HCT116 (cell line): ENCODE data around the gene ANKFN1. TPM values are rescaled to one million over a fixed set of nuclear protein-coding genes. Genes with fewer than 3 reads are reported as not detected.

Experiments used
- ATAC-seq: fragments of 200-7000 bp; cut with Tn5 transposase; 2 replicates; pipeline ENCODE4 v1.9.1; 2020; ENCODE audit warnings: mild to moderate bottlenecking, moderate library complexity
- BruUV-seq: library from RNA; stranded (reverse); fragments of 400-500 nt; replicated peaks from 2 replicates; lab custom pipeline; 2021; lab: Mats Ljungman, UMichigan
- CTCF ChIA-PET: fragments of 300-600 bp; sonication (Branson Sonifier 250); formaldehyde crosslinking; loops from one replicate; lab custom pipeline; 2021; ENCODE audit warnings: antibody characterized with exemption; lab: Charles Lee
- POLR2A ChIA-PET: fragments of 300-600, 350-600 bp; sonication (Branson Sonifier 250); formaldehyde crosslinking; loops from one replicate; lab custom pipeline; 2021; ENCODE audit warnings: antibody characterized with exemption; lab: Charles Lee
- RAD21 ChIA-PET, 2 experiments: fragments of 300-600 bp; sonication (Branson Sonifier 250); formaldehyde crosslinking; loops; one replicate each; lab custom pipeline; 2023; ENCODE audit warnings: low total read pairs in 2 of 2; ENCODE audit not compliant: uncharacterized antibody in 2 of 2, unreplicated experiment in 2 of 2, low non-redundant PET in 1 of 2; lab: Charles Lee
- DNase-seq: peaks from one replicate; pipeline ENCODE4 v3.0.0-alpha.2; 2010; ENCODE audit warnings: low read depth, low spot score
- H2AFZ ChIP-seq: fragments of 200-600 bp; shearing (Covaris generic), sonication (generic); 2 replicates; pipeline ENCODE4 v1.6.1; 2017; ENCODE audit warnings: low read depth, mixed run types, mixed read lengths, antibody characterized with exemption, low read length; ENCODE audit not compliant: poor library complexity, severe bottlenecking
- H3K27ac ChIP-seq: 2 replicates; pipeline ENCODE4 v1.5.1; 2012; ENCODE audit warnings: low read depth, low read length
- H3K27me3 ChIP-seq: fragments of 200-600 bp; sonication (generic); 2 replicates; pipeline ENCODE4 v1.6.1; 2016; ENCODE audit warnings: mixed run types, low read length, mixed read lengths; ENCODE audit not compliant: insufficient read depth
- H3K36me3 ChIP-seq, 2 experiments: fragments of 200-500 bp in 1 of 2; fragments of 200-600 bp in 1 of 2; sonication (Bioruptor generic) in 1 of 2; sonication (generic) in 1 of 2; 2 replicates each; pipeline versions ENCODE4 v1.5.1 to v1.6.1; 2014 to 2016; ENCODE audit warnings: low read length in 2 of 2, inconsistent platforms in 1 of 2, mixed read lengths in 1 of 2, mixed run types in 1 of 2; ENCODE audit not compliant: insufficient read depth in 2 of 2, control insufficient read depth in 1 of 2
- H3K4me1 ChIP-seq, 2 experiments: fragments of 200-600 bp in 1 of 2; sonication (generic) in 1 of 2; 2 replicates each; pipeline versions ENCODE4 v1.5.1 to v1.6.1; 2012 to 2017; ENCODE audit warnings: low read length in 2 of 2, inconsistent platforms in 1 of 2, mild to moderate bottlenecking in 1 of 2, mixed read lengths in 1 of 2, mixed run types in 1 of 2, moderate library complexity in 1 of 2; ENCODE audit not compliant: insufficient read depth in 2 of 2, control insufficient read depth in 1 of 2
- H3K4me2 ChIP-seq: fragments of 200-600 bp; sonication (generic); 2 replicates; pipeline ENCODE4 v1.6.1; 2017; ENCODE audit warnings: mixed run types, low read length, mixed read lengths
- H3K4me3 ChIP-seq, 2 experiments: fragments of 200-600 bp in 1 of 2; sonication (generic) in 1 of 2; replicated peaks in 1 of 2; 2 replicates each; pipeline ENCODE4 v1.5.1; 2011 to 2016; ENCODE audit warnings: low read length in 2 of 2, control low read depth in 1 of 2, low read depth in 1 of 2, mild to moderate bottlenecking in 1 of 2, mixed read lengths in 1 of 2, mixed run types in 1 of 2
- H3K79me2 ChIP-seq: fragments of 200-600 bp; sonication (generic); 2 replicates; pipeline ENCODE4 v1.6.1; 2017; ENCODE audit warnings: mild to moderate bottlenecking, mixed run types, low read length, moderate library complexity, mixed read lengths; ENCODE audit not compliant: insufficient read depth
- H3K9ac ChIP-seq: fragments of 200-600 bp; sonication (generic); 2 replicates; pipeline ENCODE4 v1.6.1; 2016; ENCODE audit warnings: low read length, mixed read lengths
- H3K9me2 ChIP-seq: fragments of 200-600 bp; sonication (generic), shearing (Covaris generic); 2 replicates; pipeline ENCODE4 v1.6.1; 2017; ENCODE audit warnings: mixed run types, mild to moderate bottlenecking, moderate library complexity; ENCODE audit not compliant: insufficient read depth
- H3K9me3 ChIP-seq, 2 experiments: fragments of 200-500 bp in 1 of 2; fragments of 200-600 bp in 1 of 2; sonication (Bioruptor generic) in 1 of 2; sonication (generic) in 1 of 2; 2 replicates each; pipeline ENCODE4 v1.6.1; 2014 to 2017; ENCODE audit warnings: low read length in 2 of 2, mixed read lengths in 2 of 2, inconsistent platforms in 1 of 2, low read depth in 1 of 2, mild to moderate bottlenecking in 1 of 2, mixed run types in 1 of 2, moderate library complexity in 1 of 2; ENCODE audit not compliant: control insufficient read depth in 1 of 2, insufficient read depth in 1 of 2
- H4K20me1 ChIP-seq: fragments of 200-600 bp; sonication (generic), shearing (Covaris generic); 2 replicates; pipeline ENCODE4 v1.6.1; 2017; ENCODE audit warnings: mixed run types, mild to moderate bottlenecking, moderate library complexity; ENCODE audit not compliant: insufficient read depth
- ATF3 ChIP-seq: IDR thresholded peaks from 2 replicates; pipeline ENCODE4 v1.6.1; 2012
- CTCF ChIP-seq, 3 experiments: fragments of 200-600 bp in 1 of 3; sonication (generic) in 1 of 3; IDR thresholded peaks in 2 of 3; conservative IDR thresholded peaks in 1 of 3; 2 replicates each; pipeline ENCODE4 v1.5.1; 2012 to 2017; ENCODE audit warnings: low read depth in 2 of 3, low read length in 2 of 3, antibody characterized with exemption in 1 of 3, borderline replicate concordance in 1 of 3, control low read depth in 1 of 3, mild to moderate bottlenecking in 1 of 3, mixed read lengths in 1 of 3, mixed run types in 1 of 3, moderate library complexity in 1 of 3; ENCODE audit not compliant: insufficient read depth in 1 of 3
- JUND ChIP-seq: IDR thresholded peaks from 2 replicates; pipeline ENCODE4 v1.6.1; 2012
- MAX ChIP-seq: IDR thresholded peaks from 2 replicates; pipeline ENCODE4 v1.6.1; 2012
- RAD21 ChIP-seq: IDR thresholded peaks from 2 replicates; pipeline ENCODE4 v1.6.1; 2012; ENCODE audit warnings: low read depth, mild to moderate bottlenecking
- REST ChIP-seq: IDR thresholded peaks from 2 replicates; pipeline ENCODE4 v1.6.1; 2012; ENCODE audit warnings: low read depth
- SIN3A ChIP-seq: IDR thresholded peaks from 2 replicates; pipeline ENCODE4 v1.6.1; 2012; ENCODE audit warnings: low read depth
- ZNF274 ChIP-seq: fragments of 200-500 bp; sonication (Bioruptor generic); IDR thresholded peaks from 2 replicates; pipeline ENCODE4 v1.6.1; 2014; ENCODE audit warnings: mild to moderate bottlenecking, low read depth, low read length, inconsistent platforms
- intact Hi-C: fragments of 100-400 bp; cut with micrococcal nuclease; formaldehyde crosslinking; loops from 2 replicates; pipeline ENCODE4 v1.10.0; 2022
- total RNA-seq: library from RNA; stranded (reverse); gene quantifications from one replicate; pipeline ENCODE4 v1.2.1, GENCODE V29; 2021; ENCODE audit not compliant: unreplicated experiment

Gene ANKFN1
- total RNA-seq, 1 experiment from 2014 or later, result 1.1 TPM

GRCh38 chr17:56319531-56319930, 166.3 kb downstream of the ANKFN1 start:
- intact Hi-C loops, result loop anchor here (1.0 to 10.0 kb wide), 4 partner anchors 193 to 793 kb away; no protein-coding TSS in a partner anchor
- no peaks in the 10 kb centered on the region for H4K20me1 ChIP-seq
- no peak overlapping the region for H3K4me3 ChIP-seq
- H3K79me2 ChIP-seq, result no peaks in the 10 kb centered on the region
- POLR2A ChIA-PET, result no interaction called here
- no peaks in the 10 kb centered on the region for H3K9me2 ChIP-seq
- DNase-seq (peak; percentile 55), ATAC-seq (peak; percentile 89)
- no peaks in the 10 kb centered on the region for H3K9me3 ChIP-seq
- BruUV-seq, result no TSS peak
- no peak overlapping the region for H3K4me2 ChIP-seq
- CTCF ChIA-PET, result interaction anchor here (0.6 to 2.2 kb wide), 8 partner anchors 12 to 549 kb away, joined by 3 to 9 read pairs (median 4); no protein-coding TSS in a partner anchor
- H2AFZ ChIP-seq, result no peak overlapping the region
- no peak overlapping the region for H3K27ac ChIP-seq
- peaks cover 38% of the 10 kb centered on the region for H3K27me3 ChIP-seq
- RAD21 ChIA-PET, result interaction anchor here in 1 of 2 experiments (0.6 kb wide), 1 partner anchor 191 kb away, joined by 3 read pairs; no protein-coding TSS in a partner anchor
- H3K9ac ChIP-seq, result no peak overlapping the region
- TF ChIP-seq REST (no peak), CTCF (IDR thresholded peaks at IDR 0.05 in 2 of 3, conservative IDR thresholded peaks at IDR 0.05 in 1 of 3; ENCODE audit: borderline replicate concordance in 1 of 3, insufficient read depth in 1 of 3, low read depth in 2 of 3, low read length in 2 of 3) (peak; percentile 54 to 83 (median 63); a peak in 5 of 6 replicates), SIN3A (no peak), MAX (no peak), ZNF274 (no peak), JUND (no peak), RAD21 (peak; percentile 78), ATF3 (no peak)
- H3K36me3 ChIP-seq, result no peaks in the 10 kb centered on the region
- H3K4me1 ChIP-seq, result no peaks in the 10 kb centered on the region
